Neural cell (in vitro differentiated cells): ENCODE data around the gene CA9. TPM values are rescaled to one million over a fixed set of nuclear protein-coding genes. Genes with fewer than 3 reads are reported as not detected.

Experiments used
- H2AFZ ChIP-seq: fragments of 200-600, 300-800 bp; sonication (generic), shearing (Covaris generic); 2 replicates; pipeline ENCODE4 v1.6.0; 2014; ENCODE audit warnings: low read depth, mild to moderate bottlenecking, antibody characterized with exemption, low read length, moderate library complexity
- H3F3A ChIP-seq: fragments of 200-600 bp; shearing (Covaris generic); 2 replicates; pipeline ENCODE4 v1.6.1; 2016; ENCODE audit warnings: mild to moderate bottlenecking, moderate library complexity, mixed read lengths, antibody characterized with exemption, low read length; ENCODE audit not compliant: insufficient read depth, poor library complexity, severe bottlenecking
- H3K27ac ChIP-seq: fragments of 200-600, 300-800 bp; sonication (generic), shearing (Covaris generic); 2 replicates; pipeline ENCODE4 v1.5.1; 2014; ENCODE audit warnings: mild to moderate bottlenecking, low read length, moderate library complexity
- H3K27me3 ChIP-seq: fragments of 300-800, 200-600 bp; sonication (generic), shearing (Covaris generic); 2 replicates; pipeline ENCODE4 v1.6.0; 2014; ENCODE audit warnings: mild to moderate bottlenecking, low read depth, low read length, moderate library complexity; ENCODE audit not compliant: insufficient read depth
- H3K36me3 ChIP-seq: fragments of 300-800, 200-600 bp; sonication (generic), shearing (Covaris generic); 2 replicates; pipeline ENCODE4 v1.5.1; 2014; ENCODE audit warnings: mild to moderate bottlenecking, antibody characterized with exemption, low read length, moderate library complexity; ENCODE audit not compliant: insufficient read depth
- H3K4me2 ChIP-seq: fragments of 300-800, 200-600 bp; sonication (generic), shearing (Covaris generic); 2 replicates; pipeline ENCODE4 v1.6.0; 2014; ENCODE audit warnings: mild to moderate bottlenecking, low read length
- H3K4me3 ChIP-seq: fragments of 300-800, 200-600 bp; sonication (generic), shearing (Covaris generic); 2 replicates; pipeline ENCODE4 v1.5.1; 2014; ENCODE audit warnings: mild to moderate bottlenecking, low read length, moderate library complexity
- H3K79me2 ChIP-seq: fragments of 200-600 bp; shearing (Covaris generic); replicated peaks from 2 replicates; pipeline ENCODE4 v1.6.0; 2014; ENCODE audit warnings: mild to moderate bottlenecking, low read length, moderate library complexity; ENCODE audit not compliant: insufficient read depth
- H3K9ac ChIP-seq: fragments of 300-800, 200-600 bp; sonication (generic), shearing (Covaris generic); 2 replicates; pipeline ENCODE4 v1.6.1; 2016; ENCODE audit warnings: mild to moderate bottlenecking, low read length, mixed read lengths
- H3K9me2 ChIP-seq: fragments of 200-600 bp; shearing (Covaris generic); 2 replicates; pipeline ENCODE4 v1.6.1; 2016; ENCODE audit warnings: mild to moderate bottlenecking, low read length, mixed read lengths; ENCODE audit not compliant: insufficient read depth
- H3K9me3 ChIP-seq: fragments of 200-600, 300-800 bp; sonication (generic), shearing (Covaris generic); 2 replicates; pipeline ENCODE4 v1.6.1; 2016; ENCODE audit warnings: mild to moderate bottlenecking, mixed run types, low read length, moderate library complexity, mixed read lengths
- H4K20me1 ChIP-seq: fragments of 200-600 bp; shearing (Covaris generic); 2 replicates; pipeline ENCODE4 v1.6.1; 2016; ENCODE audit warnings: mild to moderate bottlenecking, mixed run types; ENCODE audit not compliant: insufficient read depth
- EP300 ChIP-seq: fragments of 450-650 bp; conservative IDR thresholded peaks from 2 replicates; pipeline ENCODE4 v1.6.1; 2014; ENCODE audit warnings: antibody characterized with exemption, mild to moderate bottlenecking, moderate library complexity; ENCODE audit not compliant: poor library complexity, severe bottlenecking
- EZH2 ChIP-seq: fragments of 200-600, 300-800 bp; shearing (Covaris generic), sonication (generic); IDR thresholded peaks from 2 replicates; pipeline ENCODE4 v1.6.1; 2014; ENCODE audit warnings: antibody characterized with exemption, low read length, borderline replicate concordance, mild to moderate bottlenecking; ENCODE audit not compliant: insufficient read depth, poor library complexity, severe bottlenecking
- MXI1 ChIP-seq: fragments of 450-650 bp; conservative IDR thresholded peaks from 2 replicates; pipeline ENCODE4 v1.6.1; 2014; ENCODE audit warnings: antibody characterized with exemption, mild to moderate bottlenecking; ENCODE audit not compliant: poor library complexity, severe bottlenecking
- POLR2AphosphoS5 ChIP-seq: IDR thresholded peaks from 2 replicates; pipeline ENCODE4 v1.6.1; 2012
- RAD21 ChIP-seq: fragments of 450-650 bp; conservative IDR thresholded peaks from 2 replicates; pipeline ENCODE4 v1.6.1; 2014; ENCODE audit warnings: antibody characterized with exemption, mild to moderate bottlenecking, moderate library complexity
- SMC3 ChIP-seq: fragments of 450-650 bp; conservative IDR thresholded peaks from 2 replicates; pipeline ENCODE4 v1.6.1; 2014; ENCODE audit warnings: antibody characterized with exemption, mild to moderate bottlenecking, moderate library complexity; ENCODE audit not compliant: poor library complexity
- TAF1 ChIP-seq: IDR thresholded peaks from 2 replicates; pipeline ENCODE4 v1.6.1; 2012; ENCODE audit warnings: low read depth
- polyA plus RNA-seq: library from polyadenylated mRNA; depleted of rRNA; stranded (reverse); fragments of >200 nt; gene quantifications from 2 replicates; pipeline ENCODE4 v1.2.3, GENCODE V29; 2014
- small RNA-seq, 3 experiments: library from RNA; depleted of rRNA; stranded (forward); fragments of <200 nt; gene quantifications; one replicate each; pipeline ENCODE3, GENCODE V24; 2012
- TF ChIP-seq, protein P1 (sequence below): fragments of 450-650 bp; IDR thresholded peaks from 2 replicates; pipeline ENCODE4 v1.5.1; 2014; ENCODE audit warnings: antibody characterized with exemption, mild to moderate bottlenecking, moderate library complexity; ENCODE audit not compliant: poor library complexity, severe bottlenecking
- TF ChIP-seq, protein P2 (sequence below): IDR thresholded peaks from 2 replicates; pipeline ENCODE4 v1.6.1; 2012; ENCODE audit warnings: borderline replicate concordance

Gene CA9
- polyA plus RNA-seq, 1 donor from 2014 or later, result not detected

DNA sequence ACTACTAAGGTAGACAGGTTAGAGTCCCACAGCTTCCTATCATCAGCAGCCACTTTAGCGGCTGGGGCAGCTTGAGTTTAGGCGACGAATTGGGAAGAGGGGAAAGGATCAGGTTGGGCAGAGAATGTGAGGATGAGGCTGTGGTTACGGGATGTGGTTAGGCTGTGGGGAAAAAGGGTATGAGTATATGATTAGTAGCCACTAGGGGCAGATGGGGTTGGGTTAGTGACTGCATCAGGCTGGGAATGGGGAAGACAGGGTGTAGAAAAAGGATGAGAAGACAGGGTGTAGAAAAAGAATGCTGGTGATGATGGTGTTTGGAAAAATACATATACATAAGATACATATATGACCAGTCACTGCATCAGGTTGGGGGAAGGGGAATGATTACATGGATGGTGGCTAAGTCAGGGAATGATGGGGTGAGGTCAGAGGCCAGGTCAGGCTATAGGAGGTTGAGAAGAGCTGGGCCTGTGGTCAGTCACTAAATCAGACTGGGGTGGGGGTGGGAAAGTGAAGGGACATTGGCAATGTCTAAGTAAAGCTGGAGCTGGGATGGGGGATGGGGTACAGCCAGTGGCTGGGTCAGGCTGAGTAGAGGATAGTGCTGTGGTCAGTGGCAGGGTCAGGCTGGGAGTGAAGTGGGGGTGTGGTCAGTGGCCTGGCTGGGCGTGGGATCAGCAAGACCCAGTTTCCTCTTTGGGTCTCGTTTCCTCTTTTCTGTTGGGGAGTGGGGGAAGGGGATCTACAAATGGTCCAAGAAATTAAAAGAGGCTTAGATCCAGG is 56.2 kb downstream of the CA9 start:
- Histone ChIP-seq H2AFZ (no peak overlapping the region), H3F3A (no peaks in the 10 kb centered on the region), H3K9ac (no peak overlapping the region), H3K79me2 (peaks cover 31% of the 10 kb centered on the region), H3K9me3 (no peaks in the 10 kb centered on the region), H3K9me2 (no peaks in the 10 kb centered on the region), H3K27ac (no peak overlapping the region), H3K36me3 (no peaks in the 10 kb centered on the region), H3K4me3 (peak overlapping the region; percentile 81), H3K4me2 (peak overlapping the region; percentile 25), H3K27me3 (no peaks in the 10 kb centered on the region), H4K20me1 (no peaks in the 10 kb centered on the region)
- TF ChIP-seq, protein P1, sequence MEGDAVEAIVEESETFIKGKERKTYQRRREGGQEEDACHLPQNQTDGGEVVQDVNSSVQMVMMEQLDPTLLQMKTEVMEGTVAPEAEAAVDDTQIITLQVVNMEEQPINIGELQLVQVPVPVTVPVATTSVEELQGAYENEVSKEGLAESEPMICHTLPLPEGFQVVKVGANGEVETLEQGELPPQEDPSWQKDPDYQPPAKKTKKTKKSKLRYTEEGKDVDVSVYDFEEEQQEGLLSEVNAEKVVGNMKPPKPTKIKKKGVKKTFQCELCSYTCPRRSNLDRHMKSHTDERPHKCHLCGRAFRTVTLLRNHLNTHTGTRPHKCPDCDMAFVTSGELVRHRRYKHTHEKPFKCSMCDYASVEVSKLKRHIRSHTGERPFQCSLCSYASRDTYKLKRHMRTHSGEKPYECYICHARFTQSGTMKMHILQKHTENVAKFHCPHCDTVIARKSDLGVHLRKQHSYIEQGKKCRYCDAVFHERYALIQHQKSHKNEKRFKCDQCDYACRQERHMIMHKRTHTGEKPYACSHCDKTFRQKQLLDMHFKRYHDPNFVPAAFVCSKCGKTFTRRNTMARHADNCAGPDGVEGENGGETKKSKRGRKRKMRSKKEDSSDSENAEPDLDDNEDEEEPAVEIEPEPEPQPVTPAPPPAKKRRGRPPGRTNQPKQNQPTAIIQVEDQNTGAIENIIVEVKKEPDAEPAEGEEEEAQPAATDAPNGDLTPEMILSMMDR, result peak; percentile 56
- TF ChIP-seq MXI1 (no peak), TAF1 (no peak), EP300 (no peak), POLR2AphosphoS5 (no peak)

DNA sequence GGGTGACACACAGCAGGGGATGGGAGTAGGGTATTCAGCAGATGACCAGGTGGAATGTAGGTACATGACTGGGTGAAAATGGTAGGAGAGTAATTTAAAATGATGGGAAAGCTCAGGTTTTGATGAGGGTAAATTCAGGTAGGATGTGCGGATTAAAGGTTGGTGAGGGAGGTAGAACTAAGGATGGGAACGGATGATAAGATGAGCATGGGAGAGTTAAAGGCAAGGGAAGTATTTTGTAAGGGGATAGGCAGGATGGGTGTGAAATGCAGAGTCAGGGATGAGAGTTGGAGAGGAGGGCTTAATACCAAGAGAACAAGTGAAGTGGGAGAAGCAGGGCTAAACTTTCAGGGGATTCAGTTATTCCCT is 56.7 kb downstream of the CA9 start:
- Histone ChIP-seq H3K79me2 (peaks cover 31% of the 10 kb centered on the region), H3K4me3 (peak overlapping the region; percentile 81), H2AFZ (no peak overlapping the region), H3K9me3 (no peaks in the 10 kb centered on the region), H3K9ac (no peak overlapping the region), H3K36me3 (no peaks in the 10 kb centered on the region), H3K27me3 (no peaks in the 10 kb centered on the region), H3F3A (no peaks in the 10 kb centered on the region), H3K9me2 (no peaks in the 10 kb centered on the region), H3K4me2 (peak overlapping the region; percentile 25), H3K27ac (no peak overlapping the region), H4K20me1 (no peaks in the 10 kb centered on the region)
- TF ChIP-seq, protein P2, sequence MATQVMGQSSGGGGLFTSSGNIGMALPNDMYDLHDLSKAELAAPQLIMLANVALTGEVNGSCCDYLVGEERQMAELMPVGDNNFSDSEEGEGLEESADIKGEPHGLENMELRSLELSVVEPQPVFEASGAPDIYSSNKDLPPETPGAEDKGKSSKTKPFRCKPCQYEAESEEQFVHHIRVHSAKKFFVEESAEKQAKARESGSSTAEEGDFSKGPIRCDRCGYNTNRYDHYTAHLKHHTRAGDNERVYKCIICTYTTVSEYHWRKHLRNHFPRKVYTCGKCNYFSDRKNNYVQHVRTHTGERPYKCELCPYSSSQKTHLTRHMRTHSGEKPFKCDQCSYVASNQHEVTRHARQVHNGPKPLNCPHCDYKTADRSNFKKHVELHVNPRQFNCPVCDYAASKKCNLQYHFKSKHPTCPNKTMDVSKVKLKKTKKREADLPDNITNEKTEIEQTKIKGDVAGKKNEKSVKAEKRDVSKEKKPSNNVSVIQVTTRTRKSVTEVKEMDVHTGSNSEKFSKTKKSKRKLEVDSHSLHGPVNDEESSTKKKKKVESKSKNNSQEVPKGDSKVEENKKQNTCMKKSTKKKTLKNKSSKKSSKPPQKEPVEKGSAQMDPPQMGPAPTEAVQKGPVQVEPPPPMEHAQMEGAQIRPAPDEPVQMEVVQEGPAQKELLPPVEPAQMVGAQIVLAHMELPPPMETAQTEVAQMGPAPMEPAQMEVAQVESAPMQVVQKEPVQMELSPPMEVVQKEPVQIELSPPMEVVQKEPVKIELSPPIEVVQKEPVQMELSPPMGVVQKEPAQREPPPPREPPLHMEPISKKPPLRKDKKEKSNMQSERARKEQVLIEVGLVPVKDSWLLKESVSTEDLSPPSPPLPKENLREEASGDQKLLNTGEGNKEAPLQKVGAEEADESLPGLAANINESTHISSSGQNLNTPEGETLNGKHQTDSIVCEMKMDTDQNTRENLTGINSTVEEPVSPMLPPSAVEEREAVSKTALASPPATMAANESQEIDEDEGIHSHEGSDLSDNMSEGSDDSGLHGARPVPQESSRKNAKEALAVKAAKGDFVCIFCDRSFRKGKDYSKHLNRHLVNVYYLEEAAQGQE, result no peak
- TF ChIP-seq EZH2, result no peak
- no peak for TF ChIP-seq POLR2AphosphoS5
- no peak for TF ChIP-seq TAF1
- TF ChIP-seq MXI1, result no peak
- TF ChIP-seq, protein P1, result no peak
- no peak for TF ChIP-seq SMC3
- TF ChIP-seq RAD21, result no peak
- TF ChIP-seq EP300, result no peak

Small RNA genes within 50 kb of the gene (small RNA-seq; reads per million reads assigned to genes)
- 0 reads per million in 3 experiments for gene RMRP
- 0 reads per million in 3 experiments for gene RN7SL22P

Other genes starting within 250 kb of the CA9 start
- gene RUSC2, start 183.8 kb upstream of the CA9 start, polyA plus RNA-seq, result 46.4 and 59.3 TPM in 2 replicates
- 37.9 and 44.3 TPM in 2 replicates for gene TESK1, start 68.7 kb upstream of the CA9 start, polyA plus RNA-seq
- gene CD72, start 55.5 kb upstream of the CA9 start, polyA plus RNA-seq, result not detected in 2 replicates
- gene SIT1, start 23.0 kb upstream of the CA9 start, polyA plus RNA-seq, result not detected in 2 replicates
- gene RMRP, start 15.9 kb upstream of the CA9 start, polyA plus RNA-seq, result 9,508 TPM in 1 of 2 replicates, not detected in the other
- 41.4 and 44.4 TPM in 2 replicates for gene CCDC107, start 15.6 kb upstream of the CA9 start, polyA plus RNA-seq
- 0.51 TPM in 1 of 2 replicates, not detected in the other for gene ARHGEF39, start 8.7 kb upstream of the CA9 start, polyA plus RNA-seq
- not detected in 2 replicates for gene TPM2, start 16.0 kb downstream of the CA9 start, polyA plus RNA-seq
- gene TLN1, start 58.3 kb downstream of the CA9 start, polyA plus RNA-seq, result 7.1 and 9.0 TPM in 2 replicates
- 88.4 and 92.9 TPM in 2 replicates for gene CREB3, start 58.7 kb downstream of the CA9 start, polyA plus RNA-seq
- gene GBA2, start 75.3 kb downstream of the CA9 start, polyA plus RNA-seq, result 102 and 113 TPM in 2 replicates
- 8.1 and 9.9 TPM in 2 replicates for gene RGP1, start 75.4 kb downstream of the CA9 start, polyA plus RNA-seq
- gene MSMP, start 80.3 kb downstream of the CA9 start, polyA plus RNA-seq, result not detected in 2 replicates
- 3.1 and 9.6 TPM in 2 replicates for gene NPR2, start 117.7 kb downstream of the CA9 start, polyA plus RNA-seq
- 2.9 and 4.2 TPM in 2 replicates for gene SPAG8, start 138.3 kb downstream of the CA9 start, polyA plus RNA-seq
- 31.0 and 31.6 TPM in 2 replicates for gene HINT2, start 141.1 kb downstream of the CA9 start, polyA plus RNA-seq
- 0.09 TPM in 1 of 2 replicates, not detected in the other for gene FAM221B, start 154.8 kb downstream of the CA9 start, polyA plus RNA-seq
- gene TMEM8B, start 155.3 kb downstream of the CA9 start, polyA plus RNA-seq, result 12.7 and 12.9 TPM in 2 replicates
- gene OR13J1, start 196.5 kb downstream of the CA9 start, polyA plus RNA-seq, result not detected in 2 replicates
- gene HRCT1, start 232.3 kb downstream of the CA9 start, polyA plus RNA-seq, result 0.84 TPM in 1 of 2 replicates, not detected in the other
- gene SPAAR, start 235.6 kb downstream of the CA9 start, polyA plus RNA-seq, result 0.35 TPM in 1 of 2 replicates, not detected in the other